ENCODE measurements around the gene LUZP4. TPM values are rescaled to one million over a fixed set of nuclear protein-coding genes. Genes with fewer than 3 reads are reported as not detected.

Gene LUZP4
- total RNA-seq, 2 experiments from 2014 or later, result not detected

- ChIA-PET POLR2A (no interaction called here), CTCF (ENCODE audit: unreplicated experiment) (no interaction called here)
- no peaks in the 10 kb centered on the region for H3K36me3 ChIP-seq (ENCODE audit: insufficient read depth, low read length)
- no peak overlapping the region for H3K4me2 ChIP-seq (ENCODE audit: low read length)
- H3K4me3 ChIP-seq (ENCODE audit: low read depth, low read length, poor library complexity, severe bottlenecking), result no peak overlapping the region
- H3K9me2 ChIP-seq (ENCODE audit: insufficient read depth, low read length), result no peaks in the 10 kb centered on the region
- no TSS peak for BruUV-seq (replicated peaks)
- TF ChIP-seq CTCF (conservative IDR thresholded peaks at IDR 0.05; ENCODE audit: low read length), result peak; percentile 73
- TF ChIP-seq EZH2phosphoT487 (IDR thresholded peaks at IDR 0.05; ENCODE audit: borderline replicate concordance, low read depth, low read length), result no peak
- intact Hi-C loops (cut with micrococcal nuclease; ENCODE audit: unreplicated experiment), result loop anchor here (2.0 kb wide), 1 partner anchor 312 kb away; no protein-coding TSS in a partner anchor
- H3K27ac ChIP-seq (ENCODE audit: low read depth, low read length, poor library complexity, severe bottlenecking), result no peak overlapping the region
- peak; percentile 11 for DNase-seq (ENCODE audit: low spot score)
- H3K9me3 ChIP-seq (ENCODE audit: low read length), result no peaks in the 10 kb centered on the region
- H3K79me2 ChIP-seq (ENCODE audit: insufficient read depth, low read depth, low read length), result no peaks in the 10 kb centered on the region
- H4K20me1 ChIP-seq (ENCODE audit: insufficient read depth, low read length), result no peaks in the 10 kb centered on the region
- no peak overlapping the region for H2AFZ ChIP-seq (ENCODE audit: low read length)
- no peaks in the 10 kb centered on the region for H3K4me1 ChIP-seq (ENCODE audit: insufficient read depth, low read length, poor library complexity, severe bottlenecking)
Measured at GRCh38 chrX:115330498-115331168, 41.1 kb downstream of the LUZP4 start.

GRCh38 chrX:115332832-115333231, 43.3 kb downstream of the LUZP4 start:
- intact Hi-C loops (cut with micrococcal nuclease; ENCODE audit: unreplicated experiment), result no loop called here
- H4K20me1 ChIP-seq (ENCODE audit: insufficient read depth, low read length), result no peaks in the 10 kb centered on the region
- H3K27ac ChIP-seq (ENCODE audit: low read depth, low read length, poor library complexity, severe bottlenecking), result no peak overlapping the region
- no peaks in the 10 kb centered on the region for H3K9me3 ChIP-seq (ENCODE audit: low read length)
- DNase-seq (ENCODE audit: low spot score), result no peak
- no peaks in the 10 kb centered on the region for H3K9me2 ChIP-seq (ENCODE audit: insufficient read depth, low read length)
- TF ChIP-seq EZH2phosphoT487 (IDR thresholded peaks at IDR 0.05; ENCODE audit: borderline replicate concordance, low read depth, low read length), result no peak
- TF ChIP-seq CTCF (conservative IDR thresholded peaks at IDR 0.05; ENCODE audit: low read length), result no peak
- no peaks in the 10 kb centered on the region for H3K36me3 ChIP-seq (ENCODE audit: insufficient read depth, low read length)
- H3K4me2 ChIP-seq (ENCODE audit: low read length), result no peak overlapping the region
- H3K4me3 ChIP-seq (ENCODE audit: low read depth, low read length, poor library complexity, severe bottlenecking), result no peak overlapping the region
- H3K79me2 ChIP-seq (ENCODE audit: insufficient read depth, low read depth, low read length), result no peaks in the 10 kb centered on the region
- H2AFZ ChIP-seq (ENCODE audit: low read length), result no peak overlapping the region
- ChIA-PET POLR2A (interaction anchor here (0.6 kb wide), 1 partner anchor 305 kb away, joined by 3 read pairs; no protein-coding TSS in a partner anchor), CTCF (ENCODE audit: unreplicated experiment) (no interaction called here)
- H3K4me1 ChIP-seq (ENCODE audit: insufficient read depth, low read length, poor library complexity, severe bottlenecking), result no peaks in the 10 kb centered on the region
- no TSS peak for BruUV-seq (replicated peaks)

GRCh38 chrX:115333446-115333845, 43.9 kb downstream of the LUZP4 start:
- H4K20me1 ChIP-seq (ENCODE audit: insufficient read depth, low read length), result no peaks in the 10 kb centered on the region
- CTCF ChIA-PET (ENCODE audit: unreplicated experiment), result no interaction called here
- POLR2A ChIA-PET, result no interaction called here

More at GRCh38 chrX:115333446-115333845, 43.9 kb downstream of the LUZP4 start:
- H3K9me3 ChIP-seq (ENCODE audit: low read length), result no peaks in the 10 kb centered on the region
- H3K4me3 ChIP-seq (ENCODE audit: low read depth, low read length, poor library complexity, severe bottlenecking), result no peak overlapping the region
- no peaks in the 10 kb centered on the region for H3K4me1 ChIP-seq (ENCODE audit: insufficient read depth, low read length, poor library complexity, severe bottlenecking)
- intact Hi-C loops (cut with micrococcal nuclease; ENCODE audit: unreplicated experiment), result no loop called here
- no peaks in the 10 kb centered on the region for H3K79me2 ChIP-seq (ENCODE audit: insufficient read depth, low read depth, low read length)
- no peak overlapping the region for H3K4me2 ChIP-seq (ENCODE audit: low read length)
- DNase-seq (ENCODE audit: low spot score), result no peak
- no peaks in the 10 kb centered on the region for H3K36me3 ChIP-seq (ENCODE audit: insufficient read depth, low read length)
- H3K9me2 ChIP-seq (ENCODE audit: insufficient read depth, low read length), result no peaks in the 10 kb centered on the region
- BruUV-seq (replicated peaks), result no TSS peak
- no peak overlapping the region for H3K27ac ChIP-seq (ENCODE audit: low read depth, low read length, poor library complexity, severe bottlenecking)
- TF ChIP-seq CTCF (conservative IDR thresholded peaks at IDR 0.05; ENCODE audit: low read length) (no peak), EZH2phosphoT487 (IDR thresholded peaks at IDR 0.05; ENCODE audit: borderline replicate concordance, low read depth, low read length) (no peak)
- H2AFZ ChIP-seq (ENCODE audit: low read length), result no peak overlapping the region
